NCI-H2081 (cell line): ENCODE measurements around the gene PDSS1.
"Not testable (repeated sequence)": the region's sequence is repeated elsewhere in the genome, so short reads cannot be mapped to it uniquely, and the experiment has no call there.

Experiments used
- DNase-seq, 2 experiments: peaks; one replicate each; lab custom pipeline; 2025; lab: John Stamatoyannopoulos, UW

PDSS1 gene

GRCh38 chr10:26739071-26739631 lies 41.6 kb downstream of the PDSS1 start:
- DNase-seq, result peak; percentile 5 to 74

- no peak for DNase-seq
Measured at GRCh38 chr10:26741368-26741767, 43.9 kb downstream of the PDSS1 start.

- no peak for DNase-seq
Measured at GRCh38 chr10:26743091-26743490, 45.6 kb downstream of the PDSS1 start.

GRCh38 chr10:26743841-26744240 lies 46.3 kb downstream of the PDSS1 start:
- no peak for DNase-seq

GRCh38 chr10:26746061-26746460 lies 48.6 kb downstream of the PDSS1 start:
- DNase-seq, result no peak

- no peak for DNase-seq
Measured at GRCh38 chr10:26755443-26755903, 58.0 kb downstream of the PDSS1 start.

- DNase-seq, result no peak
Measured at GRCh38 chr10:26759008-26759407, 61.5 kb downstream of the PDSS1 start.

- no peak for DNase-seq
Measured at GRCh38 chr10:26765549-26765948, 68.0 kb downstream of the PDSS1 start.

- no peak for DNase-seq
Measured at GRCh38 chr10:26770069-26770468, 72.6 kb downstream of the PDSS1 start.

GRCh38 chr10:26773633-26774032 lies 76.1 kb downstream of the PDSS1 start:
- DNase-seq, result no peak

- DNase-seq, result no peak
Measured at GRCh38 chr10:26776258-26776657, 78.8 kb downstream of the PDSS1 start.

- DNase-seq, result no peak
Measured at GRCh38 chr10:26777686-26778085, 80.2 kb downstream of the PDSS1 start.

GRCh38 chr10:26779176-26779860 lies 81.8 kb downstream of the PDSS1 start:
- no peak for DNase-seq

- DNase-seq, result no peak
Measured at GRCh38 chr10:26780106-26780792, 82.7 kb downstream of the PDSS1 start.

- no peak for DNase-seq
Measured at GRCh38 chr10:26780793-26781601, 83.5 kb downstream of the PDSS1 start.

- DNase-seq, result no peak
Measured at GRCh38 chr10:26781797-26782196, 84.3 kb downstream of the PDSS1 start.

- DNase-seq, result no peak
Measured at GRCh38 chr10:26787362-26787761, 89.9 kb downstream of the PDSS1 start.

- not testable (repeated sequence) for DNase-seq
Measured at GRCh38 chr10:26789779-26790178, 92.3 kb downstream of the PDSS1 start.

- DNase-seq, result no peak
Measured at GRCh38 chr10:26790221-26790995, 92.9 kb downstream of the PDSS1 start.

- no peak for DNase-seq
Measured at GRCh38 chr10:26792758-26793495, 95.4 kb downstream of the PDSS1 start.
